BJ (cell line): ENCODE results near the gene PEX26. TPM values are rescaled to one million over a fixed set of nuclear protein-coding genes. Genes with fewer than 3 reads are reported as not detected.
A peak's percentile ranks its signal among the peaks of the same experiment; 100 is the strongest.
"Not testable (repeated sequence)": the region's sequence is repeated elsewhere in the genome, so short reads cannot be mapped to it uniquely, and the experiment has no call there.

Experiments
- CTCF ChIA-PET: fragments of 350-600 bp; formaldehyde crosslinking; extraction: SDS; loops from one replicate; lab custom pipeline; 2021; ENCODE audit warnings: antibody characterized with exemption, inconsistent platforms; lab: Yijun Ruan, JAX
- POLR2A ChIA-PET: fragments of 300-600 bp; sonication (Branson Sonifier 250); formaldehyde crosslinking; extraction: SDS; loops from one replicate; lab custom pipeline; 2021; ENCODE audit warnings: antibody characterized with exemption; lab: Charles Lee
- DNase-seq: peaks from one replicate; pipeline ENCODE4 v3.0.0-alpha.2; 2011; ENCODE audit warnings: low read depth
- H3K27me3 ChIP-seq: 2 replicates; pipeline ENCODE4 v1.6.0; 2011; ENCODE audit warnings: low read length; ENCODE audit not compliant: control insufficient read depth, insufficient read depth
- H3K36me3 ChIP-seq: 2 replicates; pipeline ENCODE4 v1.5.1; 2011; ENCODE audit warnings: low read length; ENCODE audit not compliant: control insufficient read depth, insufficient read depth
- H3K4me3 ChIP-seq: 2 replicates; pipeline ENCODE4 v1.5.1; 2011; ENCODE audit warnings: low read depth, mild to moderate bottlenecking, control low read depth, low read length
- CTCF ChIP-seq: IDR thresholded peaks from 2 replicates; pipeline ENCODE4 v1.5.1; 2011; ENCODE audit warnings: low read depth, mild to moderate bottlenecking, control low read depth, inconsistent platforms, low read length, moderate library complexity; ENCODE audit not compliant: insufficient read depth
- polyA plus RNA-seq: library from polyadenylated mRNA; depleted of rRNA; stranded (reverse); fragments of >200 nt; gene quantifications from 2 replicates; pipeline ENCODE4 v1.2.3, GENCODE V29; 2011

The PEX26 gene
- polyA plus RNA-seq, 1 experiment, result 30.6 TPM

- no peak for DNase-seq
- no peak overlapping the region for H3K4me3 ChIP-seq
- H3K27me3 ChIP-seq, result no peaks in the 10 kb centered on the region
- no peaks in the 10 kb centered on the region for H3K36me3 ChIP-seq
- TF ChIP-seq CTCF, result no peak
- POLR2A ChIA-PET, result no interaction called here
- CTCF ChIA-PET, result no interaction called here
These were observed 27.7 kb upstream of the PEX26 start for GRCh38 chr22:18050065-18050464.

GRCh38 chr22:18051113-18051512 is 26.7 kb upstream of the PEX26 start:
- DNase-seq, POLR2A ChIA-PET, H3K4me3 ChIP-seq, H3K36me3 ChIP-seq, H3K27me3 ChIP-seq: not testable (repeated sequence)
- CTCF ChIA-PET, result interaction anchor here (1.3 kb wide), 1 partner anchor 22 kb away, joined by 3 read pairs; no protein-coding TSS in a partner anchor

- CTCF ChIA-PET, POLR2A ChIA-PET, H3K4me3 ChIP-seq, H3K27me3 ChIP-seq, H3K36me3 ChIP-seq, DNase-seq: not testable (repeated sequence)
These were observed 24.4 kb upstream of the PEX26 start for GRCh38 chr22:18053216-18053946.

GRCh38 chr22:18055619-18056160 is 22.1 kb upstream of the PEX26 start:
- Histone ChIP-seq H3K36me3 (no peaks in the 10 kb centered on the region), H3K27me3 (no peaks in the 10 kb centered on the region), H3K4me3 (no peak overlapping the region)
- no peak for DNase-seq
- POLR2A ChIA-PET, result interaction anchor here (0.7 kb wide), 1 partner anchor 284 kb away, joined by 3 read pairs; no protein-coding TSS in a partner anchor
- no peak for TF ChIP-seq CTCF
- CTCF ChIA-PET, result interaction anchor here (0.6 to 3.2 kb wide), 3 partner anchors 21 to 226 kb away, joined by 3 to 15 read pairs (median 5); partner anchors contain the start of genes MICAL3 and PEX26

GRCh38 chr22:18056161-18056666 is 21.6 kb upstream of the PEX26 start:
- Histone ChIP-seq H3K36me3 (no peaks in the 10 kb centered on the region), H3K4me3 (no peak overlapping the region), H3K27me3 (no peaks in the 10 kb centered on the region)
- CTCF ChIA-PET, result interaction anchor here (0.7 to 3.2 kb wide), 4 partner anchors 12 to 226 kb away, joined by 3 to 15 read pairs (median 4); partner anchors contain the start of genes MICAL3 and PEX26
- POLR2A ChIA-PET, result interaction anchor here (0.7 kb wide), 1 partner anchor 284 kb away, joined by 3 read pairs; no protein-coding TSS in a partner anchor
- TF ChIP-seq CTCF, result no peak
- DNase-seq, result peak; percentile 82
